IMR-90 (cell line): Measurements from ENCODE around the gene CYP27B1. TPM values are rescaled to one million over a fixed set of nuclear protein-coding genes. Genes with fewer than 3 reads are reported as not detected.

Experiments
- ATAC-seq: fragments of 200-7000 bp; cut with Tn5 transposase; 2 replicates; pipeline ENCODE4 v1.9.1; 2020; ENCODE audit warnings: low read depth, mild to moderate bottlenecking, moderate library complexity
- BruUV-seq: library from RNA; stranded (reverse); fragments of 400-500 nt; replicated peaks from 2 replicates; lab custom pipeline; 2021; lab: Mats Ljungman, UMichigan
- CTCF ChIA-PET: fragments of 300-600 bp; formaldehyde crosslinking; extraction: SDS; loops from one replicate; lab custom pipeline; 2021; ENCODE audit warnings: antibody characterized with exemption; lab: Yijun Ruan, JAX
- POLR2A ChIA-PET: fragments of 300-600 bp; sonication (Branson Sonifier 250); formaldehyde crosslinking; loops from one replicate; lab custom pipeline; 2022; ENCODE audit warnings: antibody characterized with exemption; ENCODE audit not compliant: unreplicated experiment; lab: Charles Lee
- DNase-seq: peaks from one replicate; pipeline ENCODE4 v3.0.0; 2013
- H2AFZ ChIP-seq: replicated peaks from 2 replicates; pipeline ENCODE3; 2013; ENCODE audit warnings: low read length, mild to moderate bottlenecking; ENCODE audit not compliant: poor library complexity
- H2AK5ac ChIP-seq: 2 replicates; pipeline ENCODE4 v1.6.1; 2013; ENCODE audit warnings: low read depth, low read length, inconsistent platforms
- H2AK9ac ChIP-seq: replicated peaks from 2 replicates; pipeline ENCODE3; 2013; ENCODE audit warnings: mild to moderate bottlenecking, low read depth, low read length, moderate library complexity; ENCODE audit not compliant: poor library complexity
- H2BK120ac ChIP-seq: 2 replicates; pipeline ENCODE4 v1.6.1; 2013; ENCODE audit warnings: low read depth, low read length, inconsistent platforms
- H2BK15ac ChIP-seq: 3 replicates; pipeline ENCODE4 v1.6.1; 2013; ENCODE audit warnings: low read depth, low read length, inconsistent platforms
- H2BK20ac ChIP-seq: 2 replicates; pipeline ENCODE4 v1.6.1; 2013; ENCODE audit warnings: low read depth, mild to moderate bottlenecking, inconsistent platforms, low read length, moderate library complexity
- H2BK5ac ChIP-seq: 2 replicates; pipeline ENCODE4 v1.6.1; 2013; ENCODE audit warnings: mild to moderate bottlenecking, low read depth, low read length, inconsistent platforms; ENCODE audit not compliant: poor library complexity, severe bottlenecking
- H3K14ac ChIP-seq: replicated peaks from 2 replicates; pipeline ENCODE4 v1.6.1; 2013; ENCODE audit warnings: low read depth, low read length, inconsistent platforms
- H3K18ac ChIP-seq: 2 replicates; pipeline ENCODE4 v1.6.1; 2013; ENCODE audit warnings: low read depth, low read length, control low read depth
- H3K23ac ChIP-seq: 2 replicates; pipeline ENCODE4 v1.6.1; 2013; ENCODE audit warnings: low read depth, low read length, inconsistent platforms
- H3K27ac ChIP-seq: 2 replicates; pipeline ENCODE4 v1.5.1; 2013; ENCODE audit warnings: mild to moderate bottlenecking, control low read depth, low read length; ENCODE audit not compliant: insufficient read depth
- H3K27me3 ChIP-seq: 2 replicates; pipeline ENCODE4 v1.6.1; 2013; ENCODE audit warnings: low read length; ENCODE audit not compliant: control insufficient read depth, insufficient read depth
- H3K36me3 ChIP-seq: 2 replicates; pipeline ENCODE4 v1.6.1; 2013; ENCODE audit warnings: low read length, mixed read lengths; ENCODE audit not compliant: control insufficient read depth, insufficient read depth
- H3K4ac ChIP-seq: 2 replicates; pipeline ENCODE4 v1.6.1; 2013; ENCODE audit warnings: low read depth, low read length, inconsistent platforms
- H3K4me1 ChIP-seq: 2 replicates; pipeline ENCODE4 v1.6.1; 2013; ENCODE audit warnings: low read length, mixed read lengths; ENCODE audit not compliant: control insufficient read depth, insufficient read depth
- H3K4me2 ChIP-seq: 2 replicates; pipeline ENCODE4 v1.6.1; 2013; ENCODE audit warnings: low read depth, mild to moderate bottlenecking, control low read depth, low read length, moderate library complexity
- H3K4me3 ChIP-seq: 2 replicates; pipeline ENCODE4 v1.5.1; 2013; ENCODE audit warnings: low read depth, mild to moderate bottlenecking, control low read depth, low read length, moderate library complexity; ENCODE audit not compliant: insufficient read depth
- H3K56ac ChIP-seq: 2 replicates; pipeline ENCODE4 v1.6.1; 2013; ENCODE audit warnings: low read length, inconsistent platforms; ENCODE audit not compliant: insufficient read depth; ENCODE audit errors: extremely low read depth
- H3K79me1 ChIP-seq, 2 experiments: 2 replicates each; pipeline ENCODE4 v1.6.1; 2013; ENCODE audit warnings: low read length in 2 of 2, inconsistent platforms in 1 of 2, low read depth in 1 of 2
- H3K9ac ChIP-seq: 2 replicates; pipeline ENCODE4 v1.6.1; 2013; ENCODE audit warnings: low read depth, low read length, control low read depth
- H3K9me1 ChIP-seq: 2 replicates; pipeline ENCODE4 v1.6.1; 2013; ENCODE audit warnings: low read length, inconsistent platforms; ENCODE audit not compliant: insufficient read depth
- H3K9me3 ChIP-seq: 2 replicates; pipeline ENCODE4 v1.6.1; 2013; ENCODE audit warnings: low read length; ENCODE audit not compliant: control insufficient read depth, insufficient read depth
- H4K20me1 ChIP-seq: 2 replicates; pipeline ENCODE4 v1.6.1; 2013; ENCODE audit warnings: low read length, inconsistent platforms; ENCODE audit not compliant: insufficient read depth
- H4K5ac ChIP-seq: 2 replicates; pipeline ENCODE4 v1.6.1; 2013; ENCODE audit warnings: mild to moderate bottlenecking, low read depth, low read length, control low read depth
- H4K8ac ChIP-seq, 2 experiments: 2 replicates each; pipeline ENCODE4 v1.6.1; 2013; ENCODE audit warnings: low read depth in 2 of 2, low read length in 2 of 2, control low read depth in 1 of 2, inconsistent platforms in 1 of 2
- H4K91ac ChIP-seq: 2 replicates; pipeline ENCODE4 v1.6.1; 2013; ENCODE audit warnings: low read depth, low read length, inconsistent platforms; ENCODE audit not compliant: insufficient read depth
- FOS ChIP-seq: fragments of 150-350 bp; IDR thresholded peaks from 2 replicates; pipeline ENCODE4 v1.6.1; 2016; ENCODE audit warnings: low read depth, low read length
- MAFK ChIP-seq: IDR thresholded peaks from 2 replicates; pipeline ENCODE4 v1.6.1; 2012; ENCODE audit warnings: low read depth, low read length, improper control_type of control experiment
- POLR2A ChIP-seq: IDR thresholded peaks from 2 replicates; pipeline ENCODE4 v1.6.1; 2012; ENCODE audit warnings: mild to moderate bottlenecking, low read depth, low read length
- RCOR1 ChIP-seq: IDR thresholded peaks from 2 replicates; pipeline ENCODE4 v1.6.1; 2012; ENCODE audit warnings: mild to moderate bottlenecking, low read length, improper control_type of control experiment; ENCODE audit not compliant: insufficient replicate concordance
- SMC3 ChIP-seq: fragments of 150-350 bp; IDR thresholded peaks from 2 replicates; pipeline ENCODE4 v1.6.1; 2016; ENCODE audit warnings: low read depth, mild to moderate bottlenecking, antibody characterized with exemption, low read length, moderate library complexity
- WGBS, 2 experiments: methylation state at CpG; one replicate each; pipeline versions ENCODE4 v1.1.5 to v1.1.7; 2013; ENCODE audit warnings: missing lambda C conversion rate in 2 of 2; ENCODE audit not compliant: insufficient read length in 1 of 2; ENCODE audit errors: extremely low coverage in 2 of 2; 5-methylcytosine and 5-hydroxymethylcytosine counted together
- dilution Hi-C: fragments of 300-500 bp; cut with HindIII; formaldehyde crosslinking; loops from one replicate; pipeline ENCODE4 v1.14.3; 2018; ENCODE audit warnings: low sequenced_read_pairs; ENCODE audit not compliant: unreplicated experiment
- in situ Hi-C: fragments of 300-500 bp; cut with MboI; formaldehyde crosslinking; loops from 3 replicates; pipeline ENCODE4 v1.14.3; 2019; ENCODE audit warnings: low sequenced_read_pairs, inconsistent platforms, mixed read lengths
- intact Hi-C: fragments of 100-400 bp; cut with micrococcal nuclease; formaldehyde crosslinking; loops from 2 replicates; pipeline ENCODE4 v1.10.0; 2022
- polyA plus RNA-seq, 3 experiments: library from polyadenylated mRNA; depleted of rRNA; stranded (reverse); fragments of >200 nt; gene quantifications; 2 replicates each; pipeline ENCODE4 v1.2.3, GENCODE V29; 2012; ENCODE audit warnings: low replicate concordance in 1 of 3
- total RNA-seq: library from RNA; depleted of rRNA; stranded (reverse); fragments of >200 nt; gene quantifications from 2 replicates; pipeline ENCODE4 v1.2.3, GENCODE V29; 2012

Gene CYP27B1
- total and polyA plus RNA-seq, 2 of the 4 experiments (the other 2 are of a cell fraction), result 0.36 to 1.3 TPM

DNA sequence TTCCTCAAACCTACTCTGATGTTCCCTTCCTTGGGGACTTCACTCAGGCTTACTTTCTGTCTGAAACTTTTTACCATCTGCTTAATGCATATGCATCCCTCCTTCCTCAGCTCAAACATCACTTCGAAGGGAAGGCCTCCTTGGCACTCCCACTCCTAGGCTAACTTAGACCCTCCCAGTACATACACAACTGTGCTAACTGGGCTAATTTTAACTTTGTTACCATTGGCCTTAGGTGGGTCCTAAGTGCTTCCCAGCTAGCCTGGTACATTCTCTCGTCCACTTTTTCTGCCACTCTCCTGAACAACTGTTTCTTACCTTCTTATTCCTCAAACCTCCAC is 9.3 kb upstream of the CYP27B1 start:
- Histone ChIP-seq H4K91ac (no peak overlapping the region), H3K18ac (no peak overlapping the region), H4K20me1 (no peaks in the 10 kb centered on the region), H3K4me2 (no peak overlapping the region), H2AFZ (no peak overlapping the region), H3K56ac (no peak overlapping the region), H2BK120ac (no peak overlapping the region), H3K9me1 (peaks cover 5% of the 10 kb centered on the region; the same call in 1 of the 2 replicates), H3K4me1 (0 out of 2 replicates have a peak, but pooled peaks cover 2% of the 10 kb centered on the region), H2BK15ac (no peak overlapping the region), H2BK5ac (no peak overlapping the region), H3K36me3 (peaks cover 6% of the 10 kb centered on the region), H3K4me3 (no peak overlapping the region), H2AK5ac (no peak overlapping the region), H3K14ac (no peak overlapping the region), H4K5ac (no peak overlapping the region), H3K79me1 (peaks cover 10 to 23% of the 10 kb centered on the region in 2 experiments; a peak in 3 of 4 replicates), H3K4ac (no peak overlapping the region), H3K27ac (no peak overlapping the region), H3K9ac (no peak overlapping the region), H3K9me3 (no peaks in the 10 kb centered on the region), H2AK9ac (no peak overlapping the region), H3K23ac (no peak overlapping the region), H4K8ac (no peak overlapping the region), H2BK20ac (no peak overlapping the region), H3K27me3 (no peaks in the 10 kb centered on the region)
- ATAC-seq (no peak), DNase-seq (no peak)
- TF ChIP-seq MAFK (no peak), POLR2A (no peak), SMC3 (no peak), FOS (no peak), RCOR1 (no peak)
- ChIA-PET CTCF (no interaction called here), POLR2A (no interaction called here)
- no CpG with 5 or more reads among the region's 2 CpGs for WGBS, 2 experiments
- intact Hi-C loops (no loop called here), dilution Hi-C loops (no loop called here), in situ Hi-C loops (no loop called here)
- BruUV-seq, result no TSS peak
